HG03378 (cell line): ENCODE data around the gene NUP93.
"Not testable (repeated sequence)": the region's sequence is repeated elsewhere in the genome, so short reads cannot be mapped to it uniquely, and the experiment has no call there.

Experiments used
- ATAC-seq: cut with Tn5 transposase; IDR thresholded peaks from one replicate; pipeline ENCODE4 v1.9.1; 2021; ENCODE audit warnings: mild to moderate bottlenecking, moderate library complexity; ENCODE audit not compliant: unreplicated experiment

The NUP93 gene

DNA sequence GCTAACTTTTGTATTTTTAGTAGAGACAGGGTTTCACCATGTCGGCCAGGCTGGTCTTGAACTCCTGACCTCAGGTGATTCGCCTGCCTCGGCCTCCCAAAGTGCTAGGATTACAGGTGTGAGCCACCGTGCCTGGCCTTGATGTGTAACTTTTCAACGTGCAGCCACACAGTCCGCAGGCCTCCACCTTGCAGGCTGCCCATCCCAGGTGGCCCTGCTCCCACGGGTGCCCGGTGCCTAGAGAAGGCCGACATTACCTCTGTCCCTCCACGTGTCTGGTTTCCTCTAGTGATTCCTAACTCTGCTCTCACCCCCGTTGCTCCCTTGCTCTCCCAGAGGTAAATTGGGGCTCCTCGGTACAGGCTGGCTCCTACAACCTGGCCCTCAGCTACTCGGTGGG, 155.0 kb downstream of the NUP93 start:
- not testable (repeated sequence) for ATAC-seq

GRCh38 chr16:56885446-56886162, 155.7 kb downstream of the NUP93 start:
- ATAC-seq = no peak

- no peak for ATAC-seq
Measured at GRCh38 chr16:56886296-56886695, 156.4 kb downstream of the NUP93 start.

DNA sequence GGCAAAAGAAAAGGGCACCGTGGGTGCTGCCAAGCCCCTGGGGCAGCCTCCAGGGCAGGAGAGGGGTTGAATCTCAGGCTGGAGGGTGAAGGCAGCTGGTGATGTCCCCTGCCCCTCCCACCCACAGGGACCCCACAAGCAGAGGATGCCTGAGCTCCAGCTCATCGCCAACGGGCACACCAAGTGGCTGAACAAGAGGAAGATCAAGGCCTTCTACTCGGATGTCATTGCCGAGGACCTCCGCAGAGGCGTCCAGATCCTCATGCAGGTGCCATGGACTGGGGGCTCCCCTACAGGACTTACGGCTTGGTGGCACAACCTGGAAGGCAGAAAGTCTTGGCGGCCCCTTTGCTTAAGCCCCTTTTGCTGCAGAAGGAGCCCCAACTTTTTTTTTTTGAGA, 156.9 kb downstream of the NUP93 start:
- no peak for ATAC-seq

DNA sequence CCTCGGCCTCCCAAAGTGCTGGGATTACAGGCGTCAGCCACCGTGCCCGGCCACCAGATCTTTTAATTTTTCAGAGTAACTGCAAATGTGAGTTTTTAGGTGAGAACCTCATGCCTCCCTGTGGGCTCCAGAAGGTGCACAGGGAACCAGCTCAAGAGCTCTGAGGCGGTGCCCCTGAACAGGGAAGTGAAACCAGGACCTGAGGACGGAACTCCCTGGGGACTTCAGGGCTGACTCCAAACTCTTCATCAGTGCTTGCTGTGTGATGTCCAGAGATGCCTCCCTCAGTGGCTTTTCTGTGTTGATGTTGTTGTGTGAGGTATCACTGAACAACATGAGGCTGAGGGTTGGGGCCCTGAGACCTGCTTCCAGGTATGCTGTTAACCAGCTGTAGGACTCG, 158.9 kb downstream of the NUP93 start:
- ATAC-seq = peak; percentile 72

- ATAC-seq = no peak
Measured at GRCh38 chr16:56889206-56889605, 159.3 kb downstream of the NUP93 start.

GRCh38 chr16:56891685-56892084, 161.8 kb downstream of the NUP93 start:
- ATAC-seq = no peak

GRCh38 chr16:56892705-56893104, 162.8 kb downstream of the NUP93 start:
- ATAC-seq = no peak

DNA sequence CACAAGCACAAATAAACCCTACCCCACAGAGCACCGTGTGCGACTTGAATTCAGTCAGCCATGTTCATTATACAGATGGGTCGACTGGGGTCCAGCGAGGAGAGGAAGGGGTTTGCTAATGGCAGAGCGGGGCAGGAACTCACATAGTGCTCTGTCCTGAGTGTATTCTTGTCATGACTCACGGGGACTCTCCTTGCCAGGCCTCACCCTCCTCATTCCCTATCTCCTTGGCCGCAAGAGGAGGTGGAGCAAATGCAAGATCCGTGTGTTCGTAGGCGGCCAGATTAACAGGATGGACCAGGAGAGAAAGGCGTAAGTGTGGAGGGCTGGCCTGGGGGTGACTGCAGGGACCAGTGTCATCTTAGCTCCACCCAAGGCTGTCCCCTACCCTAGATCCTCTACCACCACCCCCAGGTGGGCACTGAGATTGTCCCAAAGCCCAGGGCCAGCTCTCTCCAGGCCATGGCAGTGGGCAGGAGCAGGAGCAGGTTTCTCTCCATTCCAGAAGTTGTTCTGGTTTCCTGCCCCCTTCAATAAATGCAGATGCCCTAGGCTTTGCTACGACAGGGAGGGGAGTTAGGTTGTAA, 164.5 kb downstream of the NUP93 start:
- ATAC-seq = no peak

GRCh38 chr16:56895813-56896212, 165.9 kb downstream of the NUP93 start:
- ATAC-seq = no peak

GRCh38 chr16:56896244-56896643, 166.3 kb downstream of the NUP93 start:
- ATAC-seq = no peak

GRCh38 chr16:56897026-56897799, 167.3 kb downstream of the NUP93 start:
- ATAC-seq = no peak

DNA sequence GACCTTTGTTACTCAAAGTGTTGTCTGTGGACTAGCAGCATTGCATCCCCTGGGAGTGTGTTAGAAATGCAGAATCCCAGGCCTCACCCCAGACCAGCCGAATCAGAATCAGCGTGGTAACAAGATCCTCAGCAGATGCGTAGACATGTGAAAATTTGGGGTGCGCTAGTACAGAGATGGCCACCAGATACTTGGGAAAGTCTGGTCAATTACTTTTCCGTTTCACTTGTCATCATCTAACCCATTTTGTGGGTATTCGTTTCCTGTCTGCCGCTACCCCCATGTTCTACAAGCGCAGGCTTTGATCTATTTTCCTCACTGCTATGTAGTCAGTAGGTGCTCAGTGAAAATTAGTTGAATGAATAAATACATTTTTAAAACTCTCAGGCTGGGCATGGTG, 168.9 kb downstream of the NUP93 start:
- ATAC-seq = peak; percentile 82
